PC-3 (cell line): Measurements from ENCODE around the gene C1QTNF3. TPM values are rescaled to one million over a fixed set of nuclear protein-coding genes. Genes with fewer than 3 reads are reported as not detected.

Experiments used
- ATAC-seq: fragments of 200-7000 bp; cut with Tn5 transposase; 2 replicates; pipeline ENCODE4 v1.9.1; 2020; ENCODE audit warnings: mild to moderate bottlenecking, moderate library complexity
- BruUV-seq: library from RNA; stranded (reverse); fragments of 400-500 nt; replicated peaks from 2 replicates; lab custom pipeline; 2021; lab: Mats Ljungman, UMichigan
- CTCF ChIA-PET: fragments of 300-600 bp; sonication (Branson Sonifier 250); formaldehyde crosslinking; loops from one replicate; lab custom pipeline; 2022; ENCODE audit warnings: antibody characterized with exemption; lab: Charles Lee
- POLR2A ChIA-PET: fragments of 300-600 bp; sonication (Branson Sonifier 250); formaldehyde crosslinking; loops from one replicate; lab custom pipeline; 2022; ENCODE audit warnings: antibody characterized with exemption; ENCODE audit not compliant: unreplicated experiment; lab: Charles Lee
- DNase-seq: peaks from one replicate; pipeline ENCODE4 v3.0.0-alpha.2; 2015
- H2AFZ ChIP-seq: fragments of 300-600 bp; sonication (generic); 2 replicates; pipeline ENCODE4 v1.6.0; 2016; ENCODE audit warnings: antibody characterized with exemption, low read length
- H3F3A ChIP-seq: fragments of 300-600 bp; sonication (generic); one replicate; pipeline ENCODE4 v1.6.0; 2017; ENCODE audit warnings: antibody characterized with exemption, low read length, control low read depth, mild to moderate bottlenecking; ENCODE audit not compliant: unreplicated experiment
- H3K27ac ChIP-seq: fragments of 300-600 bp; sonication (generic); 2 replicates; pipeline ENCODE4 v1.5.1; 2016; ENCODE audit warnings: mild to moderate bottlenecking, low read length
- H3K27me3 ChIP-seq: fragments of 300-600 bp; sonication (generic); 2 replicates; pipeline ENCODE4 v1.6.1; 2016; ENCODE audit warnings: low read length, mixed read lengths
- H3K36me3 ChIP-seq: fragments of 300-600 bp; sonication (generic); 2 replicates; pipeline ENCODE4 v1.6.1; 2016; ENCODE audit warnings: low read depth, mixed run types, low read length, mixed read lengths
- H3K4me1 ChIP-seq: fragments of 300-600 bp; sonication (generic); 2 replicates; pipeline ENCODE4 v1.5.1; 2016; ENCODE audit warnings: low read length; ENCODE audit not compliant: insufficient read depth
- H3K4me2 ChIP-seq: fragments of 300-600 bp; sonication (generic); 2 replicates; pipeline ENCODE4 v1.6.0; 2016; ENCODE audit warnings: low read length
- H3K4me3 ChIP-seq: fragments of 300-600 bp; sonication (generic); 2 replicates; pipeline ENCODE4 v1.5.1; 2016; ENCODE audit warnings: mild to moderate bottlenecking, low read length, mixed read lengths
- H3K79me2 ChIP-seq: fragments of 300-600 bp; sonication (generic); 2 replicates; pipeline ENCODE4 v1.6.1; 2017; ENCODE audit warnings: low read length, mixed read lengths
- H3K9ac ChIP-seq: fragments of 300-600 bp; sonication (generic); 2 replicates; pipeline ENCODE4 v1.6.0; 2016; ENCODE audit warnings: mild to moderate bottlenecking, low read length
- H3K9me2 ChIP-seq: fragments of 300-600 bp; sonication (generic); replicated peaks from 2 replicates; pipeline ENCODE4 v1.6.1; 2016; ENCODE audit warnings: mixed run types, low read length, mixed read lengths
- H3K9me3 ChIP-seq: fragments of 300-600 bp; sonication (generic); 2 replicates; pipeline ENCODE4 v1.6.1; 2016; ENCODE audit warnings: low read length, mixed read lengths
- H4K20me1 ChIP-seq: fragments of 300-600 bp; sonication (generic); 2 replicates; pipeline ENCODE4 v1.6.1; 2016; ENCODE audit warnings: low read length, mixed read lengths
- CTCF ChIP-seq: fragments of 300-600 bp; sonication (generic); conservative IDR thresholded peaks from 2 replicates; pipeline ENCODE4 v1.5.1; 2017; ENCODE audit warnings: antibody characterized with exemption, low read depth, mild to moderate bottlenecking, low read length
- EZH2 ChIP-seq: fragments of 300-600 bp; sonication (generic); IDR thresholded peaks from one replicate; pipeline ENCODE4 v1.6.1; 2017; ENCODE audit warnings: antibody characterized with exemption, mild to moderate bottlenecking, low read length; ENCODE audit not compliant: unreplicated experiment
- EZH2phosphoT487 ChIP-seq: fragments of 300-600 bp; sonication (generic); IDR thresholded peaks from 2 replicates; pipeline ENCODE4 v1.6.1; 2018; ENCODE audit warnings: mild to moderate bottlenecking, antibody characterized with exemption, low read length, borderline replicate concordance
- intact Hi-C: fragments of 100-400 bp; cut with micrococcal nuclease; formaldehyde crosslinking; loops from 2 replicates; pipeline ENCODE4 v1.9.0; 2023
- total RNA-seq: library from RNA; depleted of rRNA; stranded (reverse); fragments of >200 nt; gene quantifications from 2 replicates; pipeline ENCODE4 v1.2.3, GENCODE V29; 2014

C1QTNF3 gene
- total RNA-seq, 1 experiment from 2014 or later = 1.1 TPM

- Histone ChIP-seq H3K9me3 (no peaks in the 10 kb centered on the region), H3K27ac (no peak overlapping the region), H3K9ac (no peak overlapping the region), H3K4me2 (no peak overlapping the region), H3K36me3 (no peaks in the 10 kb centered on the region), H3K4me1 (peaks cover 10% of the 10 kb centered on the region), H3K9me2 (no peaks in the 10 kb centered on the region), H4K20me1 (no peaks in the 10 kb centered on the region), H3K4me3 (no peak overlapping the region), H3K79me2 (no peaks in the 10 kb centered on the region), H3K27me3 (no peaks in the 10 kb centered on the region), H2AFZ (no peak overlapping the region), H3F3A (no peaks in the 10 kb centered on the region)
- ChIA-PET POLR2A (no interaction called here), CTCF (no interaction called here)
- no TSS peak for BruUV-seq
- ATAC-seq = no peak
- TF ChIP-seq EZH2 = no peak
- intact Hi-C loops = no loop called here
- no peak for DNase-seq
Observed at GRCh38 chr5:34016750-34017149, 26.3 kb downstream of the C1QTNF3 start.

GRCh38 chr5:34016222-34016621 lies 26.8 kb downstream of the C1QTNF3 start:
- no peak overlapping the region for H3K4me3 ChIP-seq
- peaks cover 5% of the 10 kb centered on the region for H3K4me1 ChIP-seq
- H4K20me1 ChIP-seq = no peaks in the 10 kb centered on the region
- H3K9ac ChIP-seq = no peak overlapping the region
- intact Hi-C loops = no loop called here
- H3F3A ChIP-seq = no peaks in the 10 kb centered on the region
- H3K4me2 ChIP-seq = no peak overlapping the region
- H3K36me3 ChIP-seq = no peaks in the 10 kb centered on the region
- no TSS peak for BruUV-seq
- H3K9me3 ChIP-seq = no peaks in the 10 kb centered on the region
- H3K27me3 ChIP-seq = no peaks in the 10 kb centered on the region
- no peaks in the 10 kb centered on the region for H3K9me2 ChIP-seq
- H3K79me2 ChIP-seq = no peaks in the 10 kb centered on the region
- ATAC-seq = no peak
- CTCF ChIA-PET = no interaction called here
- no peak for DNase-seq
- TF ChIP-seq EZH2 (no peak), CTCF (no peak), EZH2phosphoT487 (no peak)
- H2AFZ ChIP-seq = no peak overlapping the region
- H3K27ac ChIP-seq = no peak overlapping the region
- POLR2A ChIA-PET = no interaction called here

GRCh38 chr5:34015120-34015822 lies 27.7 kb downstream of the C1QTNF3 start:
- TF ChIP-seq EZH2 (no peak), CTCF (no peak), EZH2phosphoT487 (no peak)
- Histone ChIP-seq H3K79me2 (no peaks in the 10 kb centered on the region), H3K4me1 (no peaks in the 10 kb centered on the region), H3K9me3 (no peaks in the 10 kb centered on the region), H3F3A (no peaks in the 10 kb centered on the region), H3K4me2 (no peak overlapping the region), H3K9ac (no peak overlapping the region), H3K36me3 (no peaks in the 10 kb centered on the region), H3K4me3 (no peak overlapping the region), H2AFZ (no peak overlapping the region), H4K20me1 (no peaks in the 10 kb centered on the region), H3K27me3 (no peaks in the 10 kb centered on the region), H3K27ac (no peak overlapping the region), H3K9me2 (no peaks in the 10 kb centered on the region)
- BruUV-seq = no TSS peak
- ATAC-seq (no peak), DNase-seq (no peak)
- POLR2A ChIA-PET = no interaction called here
- intact Hi-C loops = no loop called here
- CTCF ChIA-PET = no interaction called here
